ENCODE data around the gene VSIG8. TPM values are rescaled to one million over a fixed set of nuclear protein-coding genes. Genes with fewer than 3 reads are reported as not detected.

VSIG8 gene
- total RNA-seq, 1 donor from 2014 or later: not detected

DNA sequence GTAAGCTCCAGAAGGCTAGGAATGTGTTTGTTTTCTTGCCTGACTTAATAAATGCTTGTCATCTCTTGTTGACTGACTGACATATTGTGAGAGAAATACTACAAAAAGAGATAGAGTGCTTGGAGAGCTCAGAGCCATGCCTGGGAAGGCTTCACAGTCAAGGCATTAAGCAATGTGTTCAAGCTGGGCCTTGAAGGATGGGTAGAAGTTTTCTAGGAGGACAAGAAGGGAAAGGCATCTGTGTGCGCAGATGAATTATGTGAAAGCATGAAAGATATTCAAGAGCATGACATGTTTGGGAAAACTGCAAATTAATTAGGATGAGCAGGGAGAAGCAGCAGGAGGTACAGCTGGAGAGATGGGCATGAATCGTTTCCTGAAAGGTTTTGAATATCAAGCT, 30.1 kb downstream of the VSIG8 start:
- Mint-ChIP-seq H3K36me3 (ENCODE audit: low read depth) (no peaks in the 10 kb centered on the region), H3K4me3 (no peak overlapping the region), H3K9me3 (no peaks in the 10 kb centered on the region), H3K4me1 (peaks cover 9% of the 10 kb centered on the region), H3K27ac (no peak overlapping the region), H3K27me3 (peaks cover 4% of the 10 kb centered on the region)
- ATAC-seq (ENCODE audit: low read depth): no peak
- no peak for DNase-seq
- TF ChIP-seq, protein P1, sequence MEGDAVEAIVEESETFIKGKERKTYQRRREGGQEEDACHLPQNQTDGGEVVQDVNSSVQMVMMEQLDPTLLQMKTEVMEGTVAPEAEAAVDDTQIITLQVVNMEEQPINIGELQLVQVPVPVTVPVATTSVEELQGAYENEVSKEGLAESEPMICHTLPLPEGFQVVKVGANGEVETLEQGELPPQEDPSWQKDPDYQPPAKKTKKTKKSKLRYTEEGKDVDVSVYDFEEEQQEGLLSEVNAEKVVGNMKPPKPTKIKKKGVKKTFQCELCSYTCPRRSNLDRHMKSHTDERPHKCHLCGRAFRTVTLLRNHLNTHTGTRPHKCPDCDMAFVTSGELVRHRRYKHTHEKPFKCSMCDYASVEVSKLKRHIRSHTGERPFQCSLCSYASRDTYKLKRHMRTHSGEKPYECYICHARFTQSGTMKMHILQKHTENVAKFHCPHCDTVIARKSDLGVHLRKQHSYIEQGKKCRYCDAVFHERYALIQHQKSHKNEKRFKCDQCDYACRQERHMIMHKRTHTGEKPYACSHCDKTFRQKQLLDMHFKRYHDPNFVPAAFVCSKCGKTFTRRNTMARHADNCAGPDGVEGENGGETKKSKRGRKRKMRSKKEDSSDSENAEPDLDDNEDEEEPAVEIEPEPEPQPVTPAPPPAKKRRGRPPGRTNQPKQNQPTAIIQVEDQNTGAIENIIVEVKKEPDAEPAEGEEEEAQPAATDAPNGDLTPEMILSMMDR (IDR thresholded peaks at IDR 0.05): no peak
- ChIA-PET POLR2A (no interaction called here), CTCF (interaction anchor here (1.1 kb wide), 1 partner anchor 174 kb away, joined by 4 read pairs; no protein-coding TSS in a partner anchor)
- intact Hi-C loops (cut with micrococcal nuclease): no loop called here

DNA sequence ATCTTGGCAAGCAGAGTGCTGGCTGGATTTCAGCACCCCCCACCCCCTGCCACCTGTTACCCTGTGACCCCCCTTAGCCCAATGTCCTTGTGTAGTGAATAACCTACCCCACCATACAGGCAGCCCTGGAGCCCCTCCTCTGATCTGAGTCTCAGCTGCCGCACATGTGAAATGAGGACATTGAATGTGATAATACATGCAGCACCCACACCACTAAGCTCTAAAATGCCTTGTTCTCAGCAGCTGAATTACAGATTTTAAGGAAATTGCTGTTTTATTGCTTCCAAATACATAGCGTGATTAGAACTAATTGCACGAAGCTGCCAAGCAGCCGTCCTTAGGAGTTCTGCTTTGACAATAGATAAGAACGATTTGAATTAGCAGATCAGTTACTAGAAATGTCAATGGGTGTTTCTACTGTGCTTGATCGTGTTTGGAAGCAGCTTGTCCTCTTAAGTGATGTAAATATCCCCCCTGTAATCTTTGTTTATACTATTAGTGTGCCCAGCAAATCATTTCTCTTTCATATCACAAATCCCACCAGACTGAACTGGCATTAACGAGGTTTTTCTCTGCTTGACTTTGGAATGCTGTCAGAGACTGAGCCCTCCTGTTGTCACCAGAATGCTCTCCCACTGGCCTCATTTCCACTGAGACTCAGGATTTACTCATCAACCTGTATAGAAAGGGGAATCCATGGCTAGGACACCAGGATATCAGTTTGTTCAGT, 30.9 kb downstream of the VSIG8 start:
- ChIA-PET CTCF (interaction anchor here (0.7 to 1.1 kb wide), 2 partner anchors 175 kb away, joined by 3 to 4 read pairs; no protein-coding TSS in a partner anchor), POLR2A (no interaction called here)
- DNase-seq (no peak), ATAC-seq (ENCODE audit: low read depth) (no peak)
- Mint-ChIP-seq H3K27ac (no peak overlapping the region), H3K4me1 (peaks cover 9% of the 10 kb centered on the region), H3K27me3 (peaks cover 4% of the 10 kb centered on the region), H3K36me3 (ENCODE audit: low read depth) (no peaks in the 10 kb centered on the region), H3K4me3 (no peak overlapping the region), H3K9me3 (no peaks in the 10 kb centered on the region)
- intact Hi-C loops (cut with micrococcal nuclease): no loop called here
- TF ChIP-seq, protein P1 (IDR thresholded peaks at IDR 0.05): no peak

DNA sequence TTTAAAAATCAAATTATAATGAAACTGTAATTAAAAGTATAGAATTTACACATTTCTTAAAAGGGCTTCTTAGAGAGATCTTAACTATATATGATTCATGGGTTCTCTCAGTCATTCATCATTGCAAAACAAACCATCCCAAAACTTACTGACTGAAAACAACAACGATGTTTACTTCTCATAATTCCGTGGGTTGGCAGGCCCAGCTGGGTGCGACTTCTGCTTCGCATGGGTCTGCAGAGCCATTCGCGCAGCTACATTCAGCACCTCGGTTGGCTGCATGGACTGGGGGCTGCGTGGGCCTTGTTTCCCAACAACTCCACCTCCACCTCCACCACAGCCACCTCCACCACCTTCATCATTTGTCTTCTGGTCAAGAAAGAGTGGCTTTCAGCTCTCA, 31.7 kb downstream of the VSIG8 start:
- Mint-ChIP-seq H3K36me3 (ENCODE audit: low read depth) (no peaks in the 10 kb centered on the region), H3K27ac (no peak overlapping the region), H3K4me3 (no peak overlapping the region), H3K27me3 (peaks cover 4% of the 10 kb centered on the region), H3K9me3 (no peaks in the 10 kb centered on the region), H3K4me1 (peaks cover 15% of the 10 kb centered on the region)
- POLR2A ChIA-PET: no interaction called here
- no peak for DNase-seq
- intact Hi-C loops (cut with micrococcal nuclease): no loop called here
- CTCF ChIA-PET: interaction anchor here (0.7 to 1.2 kb wide), 2 partner anchors 32 to 176 kb away, joined by 3 read pairs; no protein-coding TSS in a partner anchor
- TF ChIP-seq, protein P1 (IDR thresholded peaks at IDR 0.05): no peak
- ATAC-seq (ENCODE audit: low read depth): no peak

DNA sequence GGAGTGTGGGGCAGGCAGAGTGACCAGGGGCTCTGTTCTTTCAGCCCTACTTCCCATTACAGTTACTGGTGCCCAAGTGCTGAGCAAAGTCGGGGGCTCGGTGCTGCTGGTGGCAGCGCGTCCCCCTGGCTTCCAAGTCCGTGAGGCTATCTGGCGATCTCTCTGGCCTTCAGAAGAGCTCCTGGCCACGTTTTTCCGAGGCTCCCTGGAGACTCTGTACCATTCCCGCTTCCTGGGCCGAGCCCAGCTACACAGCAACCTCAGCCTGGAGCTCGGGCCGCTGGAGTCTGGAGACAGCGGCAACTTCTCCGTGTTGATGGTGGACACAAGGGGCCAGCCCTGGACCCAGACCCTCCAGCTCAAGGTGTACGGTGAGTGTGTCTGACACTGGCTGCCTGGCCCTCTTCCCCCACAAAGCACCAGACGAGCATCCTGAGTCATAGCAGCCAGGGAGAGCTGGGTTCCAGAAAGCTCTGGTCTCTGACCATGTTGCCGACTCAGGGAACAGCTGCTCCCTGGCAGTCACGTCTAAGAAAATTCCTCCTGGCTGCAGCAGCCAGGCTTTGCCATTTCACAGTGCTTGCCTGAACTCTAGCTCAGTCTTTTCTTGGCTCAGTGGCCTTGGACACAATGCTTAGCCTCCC, 32.5 kb downstream of the VSIG8 start:
- Mint-ChIP-seq H3K27me3 (peaks cover 4% of the 10 kb centered on the region), H3K36me3 (ENCODE audit: low read depth) (no peaks in the 10 kb centered on the region), H3K4me3 (no peak overlapping the region), H3K27ac (no peak overlapping the region), H3K9me3 (no peaks in the 10 kb centered on the region), H3K4me1 (peaks cover 15% of the 10 kb centered on the region)
- intact Hi-C loops (cut with micrococcal nuclease): loop anchor here (2.0 to 10.0 kb wide), 2 partner anchors 61 to 245 kb away; partner anchors contain the start of gene KCNJ10
- TF ChIP-seq, protein P1 (IDR thresholded peaks at IDR 0.05): no peak
- ATAC-seq (ENCODE audit: low read depth): no peak
- CTCF ChIA-PET: interaction anchor here (0.6 to 1.2 kb wide), 4 partner anchors 20 to 176 kb away, joined by 3 to 4 read pairs (median 3); no protein-coding TSS in a partner anchor
- DNase-seq: no peak
- POLR2A ChIA-PET: no interaction called here

GRCh38 chr1:159829273-159829634, 33.2 kb downstream of the VSIG8 start:
- ChIA-PET POLR2A (interaction anchor here (0.6 kb wide), 1 partner anchor 19 kb away, joined by 5 read pairs; no protein-coding TSS in a partner anchor), CTCF (interaction anchor here (0.6 to 1.0 kb wide), 3 partner anchors 21 to 177 kb away, joined by 3 to 4 read pairs (median 3); no protein-coding TSS in a partner anchor)
- Mint-ChIP-seq H3K27me3 (peaks cover 6% of the 10 kb centered on the region), H3K9me3 (no peaks in the 10 kb centered on the region), H3K4me3 (no peak overlapping the region), H3K36me3 (ENCODE audit: low read depth) (no peaks in the 10 kb centered on the region), H3K27ac (peak overlapping the region; percentile 16), H3K4me1 (peaks cover 15% of the 10 kb centered on the region)
- TF ChIP-seq, protein P1 (IDR thresholded peaks at IDR 0.05): no peak
- ATAC-seq (ENCODE audit: low read depth): peak; percentile 94
- no peak for DNase-seq
- intact Hi-C loops (cut with micrococcal nuclease): loop anchor here (2.0 to 10.0 kb wide), 2 partner anchors 62 to 246 kb away; partner anchors contain the start of gene KCNJ10
